ENCODE measurements around the gene ULK4.

DNA sequence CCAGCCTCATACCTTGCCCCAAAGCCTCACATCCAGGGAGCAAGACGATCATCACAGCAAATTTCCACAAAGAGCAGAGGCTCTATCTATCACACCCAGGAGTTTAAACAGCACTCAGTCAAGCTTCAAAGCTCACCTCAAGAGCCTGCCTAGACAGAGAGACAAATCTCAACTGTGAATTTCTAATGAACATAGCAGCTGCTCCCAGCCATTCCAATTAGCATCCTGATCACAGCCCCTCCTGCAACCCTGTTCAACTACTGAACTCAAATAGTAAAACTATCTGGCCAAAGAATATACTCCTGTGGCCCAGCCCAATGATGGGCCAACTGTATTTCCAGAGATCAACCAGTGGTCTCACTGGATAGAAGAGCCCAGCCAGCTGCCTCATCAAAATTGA is 492.8 kb downstream of the ULK4 start:
- TF ChIP-seq, protein P1, sequence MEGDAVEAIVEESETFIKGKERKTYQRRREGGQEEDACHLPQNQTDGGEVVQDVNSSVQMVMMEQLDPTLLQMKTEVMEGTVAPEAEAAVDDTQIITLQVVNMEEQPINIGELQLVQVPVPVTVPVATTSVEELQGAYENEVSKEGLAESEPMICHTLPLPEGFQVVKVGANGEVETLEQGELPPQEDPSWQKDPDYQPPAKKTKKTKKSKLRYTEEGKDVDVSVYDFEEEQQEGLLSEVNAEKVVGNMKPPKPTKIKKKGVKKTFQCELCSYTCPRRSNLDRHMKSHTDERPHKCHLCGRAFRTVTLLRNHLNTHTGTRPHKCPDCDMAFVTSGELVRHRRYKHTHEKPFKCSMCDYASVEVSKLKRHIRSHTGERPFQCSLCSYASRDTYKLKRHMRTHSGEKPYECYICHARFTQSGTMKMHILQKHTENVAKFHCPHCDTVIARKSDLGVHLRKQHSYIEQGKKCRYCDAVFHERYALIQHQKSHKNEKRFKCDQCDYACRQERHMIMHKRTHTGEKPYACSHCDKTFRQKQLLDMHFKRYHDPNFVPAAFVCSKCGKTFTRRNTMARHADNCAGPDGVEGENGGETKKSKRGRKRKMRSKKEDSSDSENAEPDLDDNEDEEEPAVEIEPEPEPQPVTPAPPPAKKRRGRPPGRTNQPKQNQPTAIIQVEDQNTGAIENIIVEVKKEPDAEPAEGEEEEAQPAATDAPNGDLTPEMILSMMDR (IDR thresholded peaks at IDR 0.05) = no peak
- TF ChIP-seq POLR2A (IDR thresholded peaks at IDR 0.05) = no peak
